ENCODE data around the gene MTHFR. TPM values are rescaled to one million over a fixed set of nuclear protein-coding genes. Genes with fewer than 3 reads are reported as not detected.
A peak's percentile ranks its signal among the peaks of the same experiment; 100 is the strongest.

The MTHFR gene
- total RNA-seq, 4 donors from 2014 or later, result 35.0 to 57.5 (median 39.7) TPM

- Histone ChIP-seq H3K27ac (no peak overlapping the region), H3K36me3 (peaks cover 46% of the 10 kb centered on the region), H3K4me1 (peaks cover 48% of the 10 kb centered on the region), H3K9me3 (no peaks in the 10 kb centered on the region), H3K4me3 (no peak overlapping the region), H3K27me3 (no peaks in the 10 kb centered on the region)
- 100% methylated on average over 5 of the region's 8 CpGs for WGBS
- peak in 1 of 2 donors; percentile 46 for DNase-seq (ENCODE audit: low spot score in 2 of 2)
- TF ChIP-seq POLR2A (IDR thresholded peaks at IDR 0.05) (no peak), CTCF (IDR thresholded peaks at IDR 0.05) (no peak), POLR2AphosphoS5 (IDR thresholded peaks at IDR 0.05) (no peak), EP300 (IDR thresholded peaks at IDR 0.05) (no peak)
Observed at GRCh38 chr1:11800391-11800755, 5.4 kb downstream of the MTHFR start.

GRCh38 chr1:11799896-11800295 is 5.9 kb downstream of the MTHFR start:
- TF ChIP-seq POLR2AphosphoS5 (IDR thresholded peaks at IDR 0.05) (no peak), EP300 (IDR thresholded peaks at IDR 0.05) (no peak), POLR2A (IDR thresholded peaks at IDR 0.05) (no peak), CTCF (IDR thresholded peaks at IDR 0.05) (no peak)
- no peak for DNase-seq (ENCODE audit: low spot score in 2 of 2)
- 95% methylated on average over 9 of the region's 9 CpGs for whole genome bisulfite sequencing
- H3K4me3 ChIP-seq, result no peak overlapping the region
- H3K27ac ChIP-seq, result no peak overlapping the region
- H3K36me3 ChIP-seq, result peaks cover 51% of the 10 kb centered on the region
- H3K27me3 ChIP-seq, result no peaks in the 10 kb centered on the region
- H3K4me1 ChIP-seq, result peaks cover 45% of the 10 kb centered on the region
- H3K9me3 ChIP-seq, result no peaks in the 10 kb centered on the region

- Histone ChIP-seq H3K4me1 (peaks cover 37% of the 10 kb centered on the region), H3K27me3 (no peaks in the 10 kb centered on the region), H3K27ac (no peak overlapping the region), H3K4me3 (no peak overlapping the region), H3K36me3 (peaks cover 59% of the 10 kb centered on the region), H3K9me3 (no peaks in the 10 kb centered on the region)
- TF ChIP-seq POLR2AphosphoS5 (IDR thresholded peaks at IDR 0.05) (no peak), POLR2A (IDR thresholded peaks at IDR 0.05) (no peak), CTCF (IDR thresholded peaks at IDR 0.05) (no peak), EP300 (IDR thresholded peaks at IDR 0.05) (no peak)
- 98% methylated on average over 5 of the region's 5 CpGs for WGBS
- DNase-seq (ENCODE audit: low spot score in 2 of 2), result no peak
Observed at GRCh38 chr1:11799099-11799498, 6.7 kb downstream of the MTHFR start.

GRCh38 chr1:11797525-11798216 is 8.1 kb downstream of the MTHFR start:
- 84% methylated on average over 6 of the region's 6 CpGs for whole genome bisulfite sequencing
- peak in 1 of 2 donors; percentile 55 for DNase-seq (ENCODE audit: low spot score in 2 of 2)
- no peaks in the 10 kb centered on the region for H3K9me3 ChIP-seq
- H3K27me3 ChIP-seq, result no peaks in the 10 kb centered on the region
- TF ChIP-seq EP300 (IDR thresholded peaks at IDR 0.05) (no peak), POLR2A (IDR thresholded peaks at IDR 0.05) (no peak), CTCF (IDR thresholded peaks at IDR 0.05) (no peak), POLR2AphosphoS5 (IDR thresholded peaks at IDR 0.05) (no peak)
- H3K36me3 ChIP-seq, result peaks cover 69% of the 10 kb centered on the region
- no peak overlapping the region for H3K27ac ChIP-seq
- H3K4me1 ChIP-seq, result peaks cover 25% of the 10 kb centered on the region
- H3K4me3 ChIP-seq, result no peak overlapping the region

- H3K27me3 ChIP-seq, result no peaks in the 10 kb centered on the region
- TF ChIP-seq POLR2AphosphoS5 (IDR thresholded peaks at IDR 0.05) (no peak), CTCF (IDR thresholded peaks at IDR 0.05) (no peak), EP300 (IDR thresholded peaks at IDR 0.05) (no peak), POLR2A (IDR thresholded peaks at IDR 0.05) (no peak)
- no peak overlapping the region for H3K4me3 ChIP-seq
- no peaks in the 10 kb centered on the region for H3K9me3 ChIP-seq
- H3K4me1 ChIP-seq, result peaks cover 26% of the 10 kb centered on the region
- WGBS, result 87% methylated on average over 15 of the region's 15 CpGs
- peaks cover 75% of the 10 kb centered on the region for H3K36me3 ChIP-seq
- DNase-seq (ENCODE audit: low spot score in 2 of 2), result peak in 1 of 2 donors; percentile 58
- H3K27ac ChIP-seq, result no peak overlapping the region
Observed at GRCh38 chr1:11796036-11796828, 9.5 kb downstream of the MTHFR start.

All from suprapubic skin (tissue), 4 donors.